HepG2 (cell line): ENCODE measurements around the gene PRKD2. TPM values are rescaled to one million over a fixed set of nuclear protein-coding genes. Genes with fewer than 3 reads are reported as not detected.

Experiments used
- ATM ChIP-seq: fragments of 450-650 bp; IDR thresholded peaks from 2 replicates; pipeline ENCODE4 v1.7.1; 2017; ENCODE audit warnings: mild to moderate bottlenecking, borderline replicate concordance
- DZIP1 ChIP-seq: sonication (generic); formaldehyde crosslinking; IDR thresholded peaks from 2 replicates; pipeline ENCODE4 v1.5.0; 2020; ENCODE audit warnings: mild to moderate bottlenecking, missing genetic modification reagents
- ERF ChIP-seq: IDR thresholded peaks from 2 replicates; pipeline ENCODE4 v1.6.1; 2018; ENCODE audit warnings: missing biosample characterization, missing genetic modification reagents
- GABPB1 ChIP-seq: IDR thresholded peaks from 2 replicates; pipeline ENCODE4 v1.6.1; 2016; ENCODE audit warnings: mild to moderate bottlenecking, missing genetic modification reagents, moderate library complexity, missing compliant biosample characterization
- HBP1 ChIP-seq: IDR thresholded peaks from 2 replicates; pipeline ENCODE4 v1.6.1; 2016; ENCODE audit warnings: low read depth, control low read depth
- HMGA1 ChIP-seq: sonication (generic); formaldehyde crosslinking; conservative IDR thresholded peaks from 2 replicates; pipeline ENCODE4 v1.4.0; 2020; ENCODE audit warnings: missing genetic modification reagents
- HNF4A ChIP-seq: sonication (generic); formaldehyde crosslinking; IDR thresholded peaks from 2 replicates; pipeline ENCODE4 v1.4.0; 2020; ENCODE audit warnings: missing genetic modification reagents
- HOXA9 ChIP-seq: sonication (generic); formaldehyde crosslinking; IDR thresholded peaks from 2 replicates; pipeline ENCODE4 v1.8.1; 2022; ENCODE audit warnings: missing genetic modification reagents, mild to moderate bottlenecking, moderate library complexity, borderline replicate concordance
- KAT2B ChIP-seq: fragments of 150-350 bp; IDR thresholded peaks from 2 replicates; pipeline ENCODE4 v1.6.1; 2014; ENCODE audit warnings: low read depth, low read length, borderline replicate concordance
- MBNL3 ChIP-seq: fragments of 250-450 bp; sonication (Bioruptor Pico); conservative IDR thresholded peaks from 2 replicates; pipeline ENCODE4 v1.8.0; 2022; ENCODE audit warnings: mild to moderate bottlenecking, inconsistent platforms
- NFKB2 ChIP-seq: sonication (generic); formaldehyde crosslinking; IDR thresholded peaks from 2 replicates; pipeline ENCODE4 v1.4.0; 2020; ENCODE audit warnings: missing genetic modification reagents, borderline replicate concordance
- NFKBIZ ChIP-seq: IDR thresholded peaks from 2 replicates; pipeline ENCODE4 v1.6.1; 2018; ENCODE audit warnings: missing genetic modification reagents, missing compliant biosample characterization
- NR2F2 ChIP-seq: IDR thresholded peaks from 2 replicates; pipeline ENCODE4 v1.6.1; 2012; ENCODE audit warnings: low read depth, inconsistent platforms, borderline replicate concordance
- SMAD3 ChIP-seq: sonication (generic); formaldehyde crosslinking; IDR thresholded peaks from 2 replicates; pipeline ENCODE4 v1.4.0; 2020; ENCODE audit warnings: missing genetic modification reagents
- SMARCC2 ChIP-seq: fragments of 450-650 bp; IDR thresholded peaks from 2 replicates; pipeline ENCODE4 v1.6.1; 2017; ENCODE audit warnings: antibody characterized with exemption, mild to moderate bottlenecking
- TRIM22 ChIP-seq: fragments of 450-650 bp; IDR thresholded peaks from 2 replicates; pipeline ENCODE4 v1.6.1; 2017
- ZBTB14 ChIP-seq: sonication (generic); formaldehyde crosslinking; IDR thresholded peaks from 2 replicates; pipeline ENCODE4 v1.4.0; 2020; ENCODE audit warnings: missing genetic modification reagents
- ZMAT3 ChIP-seq: sonication (generic); formaldehyde crosslinking; conservative IDR thresholded peaks from 2 replicates; pipeline ENCODE4 v1.7.0; 2021; ENCODE audit warnings: missing genetic modification reagents
- ZNF138 ChIP-seq: sonication (generic); formaldehyde crosslinking; IDR thresholded peaks from 2 replicates; pipeline ENCODE4 v1.5.0; 2020; ENCODE audit warnings: mild to moderate bottlenecking, low read depth, missing genetic modification reagents
- ZNF234 ChIP-seq: sonication (generic); formaldehyde crosslinking; conservative IDR thresholded peaks from 2 replicates; pipeline ENCODE4 v1.5.1; 2020; ENCODE audit warnings: mild to moderate bottlenecking, missing genetic modification reagents
- ZNF740 ChIP-seq: sonication (generic); formaldehyde crosslinking; IDR thresholded peaks from 2 replicates; pipeline ENCODE4 v1.4.0; 2020; ENCODE audit warnings: missing genetic modification reagents
- ZNF761 ChIP-seq: sonication (generic); formaldehyde crosslinking; conservative IDR thresholded peaks from 2 replicates; pipeline ENCODE4 v1.4.0; 2020; ENCODE audit warnings: mild to moderate bottlenecking, missing genetic modification reagents
- ZNF770 ChIP-seq: sonication (generic); formaldehyde crosslinking; IDR thresholded peaks from 2 replicates; pipeline ENCODE4 v1.5.0; 2020; ENCODE audit warnings: mild to moderate bottlenecking, missing genetic modification reagents
- ZNF839 ChIP-seq: sonication (generic); formaldehyde crosslinking; IDR thresholded peaks from 2 replicates; pipeline ENCODE4 v1.4.0; 2020; ENCODE audit warnings: missing genetic modification reagents, mild to moderate bottlenecking, borderline replicate concordance
- polyA plus RNA-seq, 8 experiments: library from polyadenylated mRNA; depleted of rRNA in 3 of 8; stranded (reverse) in 7 of 8; unstranded in 1 of 8; fragments of >200 nt; fragmentation: Illumina TruSeq in 4 of 8; extraction: Trizol in 4 of 8; gene quantifications; 2 replicates each; pipeline versions ENCODE4 v1.2.1 to v1.2.3, GENCODE V29; 2011 to 2016; ENCODE audit warnings: low read depth in 4 of 8, missing spikeins in 1 of 8, mixed read lengths in 1 of 8; ENCODE audit not compliant: insufficient read depth in 1 of 8
- total RNA-seq, 5 experiments: library from RNA; depleted of rRNA; stranded (reverse); fragments of >200 nt; fragmentation: Illumina TruSeq; extraction: Trizol; gene quantifications; 2 replicates each; pipeline ENCODE4 v1.2.3, GENCODE V29; 2016; ENCODE audit warnings: low read depth in 1 of 5

PRKD2 gene
- total and polyA plus RNA-seq, 2 of the 13 experiments (the other 11 are each of a cell fraction or from before 2014, with no cell fraction given) = 6.7 to 7.3 TPM

- TF ChIP-seq DZIP1 (CRISPR knock-in tag) (no peak), KAT2B (no peak), ZNF234 (CRISPR knock-in tag) (no peak), ZBTB14 (no peak), HBP1 (CRISPR knock-in tag) (no peak), ATM (no peak), NFKBIZ (CRISPR knock-in tag) (0 out of 2 replicates have a peak, but pooled peaks have one; percentile 27), NFKB2 (CRISPR knock-in tag) (no peak), HMGA1 (CRISPR knock-in tag) (no peak), ERF (CRISPR knock-in tag) (peak; percentile 92), SMARCC2 (no peak), ZNF839 (no peak), ZMAT3 (CRISPR knock-in tag) (peak; percentile 89), NR2F2 (no peak), GABPB1 (CRISPR knock-in tag) (no peak), ZNF138 (no peak), HOXA9 (no peak), ZNF761 (CRISPR knock-in tag) (no peak), SMAD3 (0 out of 2 replicates have a peak, but pooled peaks have one; percentile 49), HNF4A (CRISPR knock-in tag) (no peak), ZNF740 (CRISPR knock-in tag) (no peak), TRIM22 (no peak), MBNL3 (no peak), ZNF770 (CRISPR knock-in tag) (no peak)
Observed at GRCh38 chr19:46761418-46761831, 44.5 kb upstream of the PRKD2 start (continued).
